Erythroblast (primary cell): ENCODE data around the gene ELANE.
"Not testable (repeated sequence)": the region's sequence is repeated elsewhere in the genome, so short reads cannot be mapped to it uniquely, and the experiment has no call there.

Experiments
- DNase-seq, 2 experiments: peaks; one replicate each; lab custom pipeline; 2025; lab: John Stamatoyannopoulos, UW
- GATA1 ChIP-seq: IDR thresholded peaks from 2 replicates; pipeline ENCODE4 v1.6.1; 2011; ENCODE audit warnings: low read depth, mild to moderate bottlenecking, control low read depth, low read length, moderate library complexity
- POLR2A ChIP-seq: IDR thresholded peaks from 2 replicates; pipeline ENCODE4 v1.6.1; 2011; ENCODE audit warnings: mild to moderate bottlenecking, low read length

ELANE gene

DNA sequence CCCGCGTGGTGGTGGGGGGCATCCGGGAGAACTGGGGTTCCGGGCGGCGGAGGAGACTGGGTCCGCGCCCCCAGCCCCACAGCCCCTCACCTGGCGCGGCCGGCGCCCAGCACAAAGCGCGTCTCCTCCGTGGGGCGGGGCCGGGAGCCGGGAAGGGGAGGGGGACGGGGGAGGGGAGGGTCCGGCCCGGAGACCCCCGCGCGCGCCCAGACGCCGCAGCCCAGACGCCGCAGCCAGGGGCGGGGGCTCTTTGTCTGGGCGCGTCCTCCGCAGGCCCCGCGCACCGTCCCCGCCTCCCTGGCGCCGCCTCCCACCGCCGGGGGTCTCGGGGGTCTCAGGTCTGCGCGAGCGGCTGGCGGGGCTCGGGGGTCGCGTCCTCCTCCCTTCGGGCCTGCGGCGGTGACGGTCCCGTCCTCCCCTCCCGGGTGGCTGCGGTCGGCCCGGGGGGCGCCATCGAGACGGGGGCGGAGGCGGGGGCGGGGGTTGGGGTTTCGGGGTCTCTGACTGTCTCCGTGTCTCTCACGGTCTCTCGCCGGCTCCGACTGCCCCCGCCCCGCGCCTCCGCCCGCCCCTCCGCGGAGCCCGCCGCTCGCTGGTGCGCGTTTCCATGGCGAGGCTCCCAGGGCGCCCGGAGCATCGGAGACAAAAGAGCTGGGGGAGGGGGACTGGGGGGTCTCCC lies 30.1 kb upstream of the ELANE start, which contains the start of gene PLPPR3:
TSS of gene PLPPR3 (minus strand) at position 131 of the 679 bp plus-strand sequence. CDS start 396 bp downstream, outside the sequence.
- no peak for DNase-seq

DNA sequence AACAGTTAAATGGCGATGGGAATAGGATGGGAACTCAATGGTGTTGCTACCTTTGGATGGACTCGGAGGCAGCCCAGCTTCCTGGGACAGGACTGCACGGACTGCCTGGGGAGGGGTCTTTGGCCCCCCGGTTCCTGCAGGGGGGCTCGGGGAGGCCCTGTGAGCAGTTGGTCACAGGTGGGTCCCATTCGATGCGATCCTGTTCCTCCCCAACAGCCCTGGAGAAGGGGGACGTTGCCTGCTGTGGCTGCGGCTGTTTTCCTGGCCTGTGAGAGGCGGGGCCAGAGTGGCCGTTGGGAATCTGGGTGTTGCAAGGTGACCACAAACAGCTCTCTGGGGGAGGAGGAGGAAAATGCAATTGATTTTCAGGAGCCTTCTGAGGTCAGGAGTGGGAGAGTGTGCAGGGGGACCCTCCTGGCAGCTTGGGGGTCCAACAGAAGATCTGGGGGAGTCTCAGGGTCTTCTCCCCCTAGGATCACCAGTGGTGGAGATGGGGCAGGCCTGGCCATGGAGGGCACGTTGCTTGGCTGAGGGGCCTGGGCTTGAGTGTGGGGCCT lies 28.5 kb upstream of the ELANE start:
- no peak for DNase-seq
- no peak for TF ChIP-seq GATA1

More for the DNA sequence above, 30.1 kb upstream of the ELANE start, which contains the start of gene PLPPR3:
- TF ChIP-seq POLR2A (no peak), GATA1 (no peak)

DNA sequence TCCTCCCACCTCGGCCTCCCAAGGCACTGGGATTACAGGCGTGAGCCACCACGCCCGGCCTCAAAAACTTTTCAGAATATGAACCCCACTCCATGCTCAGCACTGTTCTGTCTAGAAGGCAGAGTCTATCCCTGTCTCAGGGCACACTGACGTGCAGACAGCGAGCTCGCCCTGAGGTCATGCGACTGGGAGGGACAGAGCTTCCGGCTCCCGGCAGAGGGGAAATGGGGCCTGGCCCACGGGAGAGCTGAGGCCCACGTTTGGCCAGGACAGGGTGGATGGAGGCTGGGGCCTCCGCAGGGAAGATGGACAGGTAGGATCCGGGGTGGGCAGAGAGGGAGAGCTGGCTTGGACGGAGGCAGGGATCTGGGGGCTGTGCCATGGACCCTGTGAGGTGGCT lies 27.2 kb upstream of the ELANE start:
- TF ChIP-seq POLR2A (no peak), GATA1 (no peak)
- DNase-seq, result no peak

DNA sequence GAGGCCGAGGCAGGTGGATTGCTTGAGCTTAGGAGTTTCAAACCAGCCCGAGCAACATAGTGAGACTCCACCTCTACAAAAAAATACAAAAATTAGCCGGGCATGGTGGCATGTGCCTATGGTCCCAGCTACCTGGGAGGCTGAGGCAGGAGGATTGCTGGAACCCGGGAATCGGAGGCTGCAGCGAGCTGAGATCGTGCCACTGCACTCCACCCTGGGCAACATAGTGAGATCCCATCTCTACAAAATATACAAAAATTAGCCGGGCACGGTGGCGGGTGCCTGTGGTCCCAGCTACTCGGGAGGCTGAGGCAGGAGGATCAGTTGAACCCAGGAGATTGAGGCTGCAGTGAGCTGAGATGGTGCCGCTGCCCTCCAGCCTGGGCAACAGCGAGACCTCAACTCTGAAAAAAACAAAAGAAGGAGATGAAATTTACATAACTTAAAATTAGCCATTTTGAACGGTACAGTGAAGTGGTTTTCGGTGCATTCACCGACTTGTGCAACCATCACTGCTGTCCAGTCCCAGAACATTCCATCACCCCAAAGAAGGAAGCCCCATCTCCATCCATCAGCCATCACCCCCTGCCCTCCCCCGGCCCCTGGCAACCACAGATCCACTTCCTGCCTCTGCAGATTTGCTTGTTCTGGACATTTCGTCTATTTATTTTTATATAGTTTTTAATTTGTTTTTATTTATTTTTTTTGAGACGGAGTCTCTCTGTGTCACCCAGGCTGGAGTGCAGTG lies 26.0 kb upstream of the ELANE start:
- DNase-seq, result no peak
- no peak for TF ChIP-seq GATA1
- TF ChIP-seq POLR2A, result no peak

DNA sequence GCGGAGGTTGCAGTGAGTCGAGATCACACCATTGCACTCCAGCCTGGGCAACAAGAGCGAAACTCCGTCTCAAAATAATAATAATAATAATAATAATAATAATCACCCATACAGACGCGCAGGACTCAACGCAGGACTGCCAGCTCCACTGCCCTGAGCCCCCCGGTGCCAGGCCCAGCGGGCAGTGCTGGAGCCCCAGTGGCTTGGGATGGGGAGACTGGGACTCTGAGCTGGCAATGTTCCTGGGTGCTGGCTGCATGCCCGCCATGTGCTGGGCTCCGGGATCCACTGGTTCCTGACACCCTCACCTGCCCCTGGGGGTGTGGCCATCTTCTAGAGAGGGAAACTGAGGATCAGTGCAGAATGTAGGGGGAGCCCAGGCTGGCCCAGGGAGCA lies 24.8 kb upstream of the ELANE start:
- no peak for DNase-seq

DNA sequence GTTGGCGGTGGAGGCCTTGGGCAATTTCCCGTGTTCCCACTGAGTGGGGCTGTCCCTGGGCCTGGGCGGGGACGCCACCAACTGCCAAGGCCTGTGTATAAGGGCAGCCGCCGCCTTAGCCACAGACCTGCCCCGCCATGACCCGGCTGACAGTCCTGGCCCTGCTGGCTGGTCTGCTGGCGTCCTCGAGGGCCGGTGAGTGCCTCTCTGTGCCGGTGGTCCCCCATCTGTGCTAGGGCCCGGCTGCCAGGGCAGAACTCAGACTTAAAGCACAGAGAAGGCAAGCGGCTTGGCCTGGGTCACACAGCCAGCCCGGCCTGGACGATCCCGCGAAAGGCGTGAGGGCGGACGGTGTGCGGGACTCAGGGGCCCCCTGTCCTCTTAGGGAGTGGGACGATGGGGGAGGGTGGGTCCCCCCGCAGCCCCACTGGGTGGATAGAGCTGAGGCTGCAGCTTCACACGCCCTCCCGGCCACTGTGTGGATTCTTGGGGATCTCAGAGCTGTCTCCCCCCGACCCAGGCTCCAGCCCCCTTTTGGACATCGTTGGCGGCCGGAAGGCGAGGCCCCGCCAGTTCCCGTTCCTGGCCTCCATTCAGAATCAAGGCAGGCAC lies 24.3 kb upstream of the ELANE start, which contains the start of gene AZU1:
TSS of gene AZU1 (plus strand) at position 128 of the 612 bp plus-strand sequence. CDS start at position 138, 10 bp downstream.
- no peak for TF ChIP-seq GATA1
- no peak for TF ChIP-seq POLR2A
- DNase-seq, result no peak

More for the DNA sequence above, 24.8 kb upstream of the ELANE start:
- no peak for TF ChIP-seq POLR2A
- no peak for TF ChIP-seq GATA1

DNA sequence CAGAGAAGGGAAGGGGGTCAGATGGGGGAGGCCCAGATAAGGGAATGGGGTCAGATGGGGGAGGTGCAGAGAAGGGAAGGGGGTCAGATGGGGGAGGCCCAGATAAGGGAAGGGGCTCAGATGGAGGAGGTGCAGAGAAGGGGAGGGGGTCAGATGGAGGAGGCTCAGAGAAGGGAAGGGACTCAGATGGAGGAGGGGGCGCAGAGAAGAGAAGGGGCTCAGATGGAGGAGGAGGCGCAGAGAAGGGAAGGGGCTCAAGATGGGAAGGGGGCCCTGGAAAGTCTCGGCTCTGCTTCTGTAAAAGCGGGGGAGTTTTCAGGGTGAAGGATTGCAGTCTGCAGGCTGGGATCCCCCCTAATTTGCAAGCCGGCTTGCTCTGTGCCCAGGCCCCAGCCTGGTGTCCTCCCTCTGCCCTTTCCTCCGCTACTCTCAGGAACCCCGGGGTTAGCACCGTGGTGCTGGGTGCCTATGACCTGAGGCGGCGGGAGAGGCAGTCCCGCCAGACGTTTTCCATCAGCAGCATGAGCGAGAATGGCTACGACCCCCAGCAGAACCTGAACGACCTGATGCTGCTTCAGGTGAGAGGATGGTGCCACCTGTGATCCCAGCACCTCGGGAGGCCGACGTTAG lies 22.9 kb upstream of the ELANE start:
- TF ChIP-seq POLR2A (no peak), GATA1 (no peak)
- DNase-seq, result no peak

DNA sequence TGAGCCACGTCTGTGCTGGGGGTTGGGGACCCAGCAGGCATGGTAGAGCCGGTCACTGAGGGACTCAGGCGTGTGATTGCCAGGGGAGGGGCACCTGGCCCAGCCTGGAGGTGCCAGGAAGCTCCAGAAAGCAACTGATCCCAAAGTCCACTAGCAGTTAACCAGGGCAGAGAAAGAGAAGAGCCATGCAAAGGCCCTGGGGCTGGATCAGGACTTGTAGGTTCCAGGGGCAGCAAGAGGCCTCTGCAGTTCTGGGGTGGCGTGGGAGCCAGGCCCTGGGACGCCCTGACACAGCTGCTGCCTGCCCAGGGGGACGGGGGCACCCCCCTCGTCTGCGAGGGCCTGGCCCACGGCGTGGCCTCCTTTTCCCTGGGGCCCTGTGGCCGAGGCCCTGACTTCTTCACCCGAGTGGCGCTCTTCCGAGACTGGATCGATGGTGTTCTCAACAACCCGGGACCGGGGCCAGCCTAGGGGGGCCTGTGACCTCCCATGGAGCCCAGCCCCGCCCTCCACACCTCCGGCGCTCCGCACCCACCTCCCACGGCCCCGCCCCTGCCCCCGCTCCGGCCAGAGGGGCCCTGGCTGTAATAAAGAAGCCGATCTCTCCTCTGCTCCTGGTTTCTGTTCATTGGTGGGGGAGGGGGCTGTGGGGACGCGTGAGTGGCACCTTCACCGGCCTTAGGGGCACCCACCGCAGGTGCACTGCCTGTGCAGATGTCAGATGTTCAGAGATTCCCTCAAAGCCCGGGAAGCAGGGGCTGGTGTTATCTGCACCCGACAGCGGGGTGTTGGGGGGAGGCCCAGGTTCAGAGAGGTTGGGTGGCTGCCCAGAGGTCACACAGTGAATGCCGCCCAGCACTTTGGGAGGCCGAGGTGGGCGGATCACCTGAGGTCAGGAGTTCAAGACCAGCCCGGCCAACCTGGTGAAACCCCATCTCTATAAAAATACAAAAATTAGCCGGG lies 20.4 kb upstream of the ELANE start:
- DNase-seq, result no peak
- TF ChIP-seq GATA1, result no peak
- TF ChIP-seq POLR2A, result no peak

DNA sequence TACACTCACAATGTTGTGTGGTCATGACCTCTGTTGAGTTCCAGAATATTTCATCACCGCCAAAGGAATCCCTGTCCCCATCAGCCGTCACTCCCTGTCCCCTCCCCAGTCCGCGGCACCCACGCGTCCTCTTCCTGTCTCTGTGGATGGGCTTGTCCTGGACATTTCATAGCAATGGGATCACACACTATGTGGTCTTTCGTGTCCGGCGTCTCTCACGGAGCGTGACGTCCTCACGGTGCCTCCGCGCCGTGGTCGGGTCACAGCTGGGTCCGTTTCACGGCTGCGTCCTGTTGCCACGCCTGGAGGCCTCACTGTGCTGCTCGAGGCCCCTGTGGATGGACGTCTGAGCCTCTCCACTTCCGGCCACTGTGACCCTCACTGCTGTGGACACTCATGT lies 17.9 kb upstream of the ELANE start:
- TF ChIP-seq GATA1, result no peak
- TF ChIP-seq POLR2A, result no peak

DNA sequence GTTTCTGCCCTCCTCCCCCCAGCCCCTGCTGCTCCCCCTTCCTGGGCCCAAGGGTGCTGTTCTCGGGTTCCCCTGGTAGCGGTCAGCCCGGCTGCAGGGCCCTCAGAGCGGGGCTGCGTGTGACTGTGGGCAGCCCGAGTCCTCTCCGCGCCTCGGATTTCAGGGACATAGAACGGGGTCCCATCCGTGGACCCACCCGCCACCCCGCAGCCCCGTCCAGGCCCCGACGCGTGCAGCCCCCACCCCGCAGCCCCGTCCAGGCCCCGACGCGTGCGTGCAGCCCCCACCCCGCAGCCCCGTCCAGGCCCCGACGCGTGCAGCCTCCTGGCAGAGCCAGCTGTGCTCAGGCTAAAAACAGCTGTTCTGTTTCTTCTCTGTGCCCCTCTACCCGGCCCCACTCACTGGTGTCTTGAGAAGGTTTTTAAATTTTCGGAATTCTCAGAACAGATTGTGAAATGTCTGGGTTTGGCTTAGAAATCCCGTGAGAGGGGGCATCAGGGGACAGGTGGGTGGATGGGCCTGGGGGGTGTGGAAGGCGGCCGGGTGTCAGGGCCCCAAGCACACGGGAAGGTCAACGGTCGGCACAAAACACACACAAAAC lies 16.8 kb upstream of the ELANE start:
- TF ChIP-seq GATA1, result no peak
- no peak for TF ChIP-seq POLR2A
- no peak for DNase-seq

More for the DNA sequence above, 17.9 kb upstream of the ELANE start:
- DNase-seq, result no peak

DNA sequence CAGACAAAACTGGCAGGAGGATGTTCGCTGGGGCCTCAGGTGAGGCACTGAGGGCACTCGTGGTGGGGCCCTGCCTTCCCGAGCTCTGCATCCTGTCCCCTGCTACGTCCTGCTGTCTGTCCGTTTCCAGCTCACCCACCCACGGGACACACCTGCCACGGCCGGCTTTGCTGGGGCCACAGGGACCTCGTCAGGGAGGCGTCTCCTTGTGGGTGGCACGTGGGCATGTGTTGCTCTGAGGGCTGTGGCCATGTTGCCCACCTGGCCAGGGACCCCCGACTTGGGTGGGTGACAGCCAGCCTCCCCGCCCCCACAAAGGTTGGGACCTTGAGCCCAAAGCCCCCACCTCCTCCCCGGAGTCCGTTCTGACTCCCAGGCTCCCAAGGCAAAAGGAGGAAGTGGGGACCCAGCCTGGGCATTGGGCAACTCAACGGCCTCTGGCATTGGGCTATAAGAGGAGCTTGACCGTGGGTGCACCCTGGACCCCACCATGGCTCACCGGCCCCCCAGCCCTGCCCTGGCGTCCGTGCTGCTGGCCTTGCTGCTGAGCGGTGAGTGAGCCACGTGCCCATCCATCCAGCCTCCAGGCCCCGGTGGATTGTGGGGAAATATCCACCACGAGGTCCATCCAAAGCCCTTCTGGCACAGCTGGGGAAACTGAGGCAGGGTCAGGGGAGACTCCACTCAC lies 11.4 kb upstream of the ELANE start, which contains the start of gene PRTN3:
TSS of gene PRTN3 (plus strand) at position 481 of the 688 bp plus-strand sequence. CDS start at position 491, 10 bp downstream.
- TF ChIP-seq GATA1, result no peak
- TF ChIP-seq POLR2A, result no peak
- DNase-seq, result no peak

DNA sequence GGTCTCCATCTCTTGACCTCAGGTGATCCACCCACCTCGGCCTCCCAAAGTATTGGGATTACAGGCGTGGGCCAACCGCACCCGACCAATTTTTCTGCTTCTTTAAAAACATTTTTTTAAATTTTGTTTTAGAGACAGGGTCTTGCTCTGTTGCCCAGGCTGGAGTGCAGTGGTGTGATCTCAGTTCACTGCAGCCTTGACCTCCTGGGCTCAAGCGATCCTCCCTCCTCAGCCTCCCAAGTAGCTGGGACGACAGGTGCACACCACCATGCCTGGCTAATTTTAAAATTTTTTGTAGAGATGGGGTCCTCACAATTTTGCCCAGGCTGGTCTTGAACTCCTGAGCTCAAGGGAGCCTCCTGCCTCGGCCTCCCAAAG lies 9.3 kb upstream of the ELANE start:
- DNase-seq, result not testable (repeated sequence)
